SU-DHL-6 (cell line): ENCODE results near the gene DOK7.

Experiments used
- CTCF ChIP-seq: fragments of 200-600 bp; sonication (generic); IDR thresholded peaks from one replicate; pipeline ENCODE4 v1.5.1; 2017; ENCODE audit warnings: antibody characterized with exemption, mild to moderate bottlenecking, low read length, moderate library complexity; ENCODE audit not compliant: insufficient read depth, poor library complexity, severe bottlenecking
- EZH2phosphoT487 ChIP-seq: fragments of 200-600 bp; sonication (generic), shearing (Covaris generic); conservative IDR thresholded peaks from 2 replicates; pipeline ENCODE4 v1.6.1; 2018; ENCODE audit warnings: mild to moderate bottlenecking, antibody characterized with exemption, low read length, moderate library complexity, mixed read lengths

DNA sequence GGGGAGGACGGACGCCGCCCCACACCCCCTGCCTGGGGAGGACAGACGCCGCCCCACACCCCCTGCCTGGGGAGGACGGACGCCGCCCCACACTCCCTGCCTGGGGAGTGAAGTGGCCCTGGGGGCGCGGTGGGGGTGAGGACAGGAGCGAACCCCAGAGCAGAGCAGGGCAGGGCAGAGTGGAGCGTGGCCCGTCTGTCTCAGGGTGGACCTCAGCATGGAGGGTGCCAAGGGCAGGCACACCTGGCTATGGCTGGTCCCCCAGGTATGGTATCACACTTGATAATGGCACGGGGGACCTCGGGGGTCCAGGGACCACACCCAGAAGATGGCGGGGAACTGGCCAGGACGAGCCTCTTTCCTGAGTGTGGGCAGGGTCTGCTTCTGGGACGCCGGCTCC, 59.5 kb downstream of the DOK7 start:
- TF ChIP-seq CTCF (no peak), EZH2phosphoT487 (no peak)
